Lower leg skin (tissue), 3 donors: ENCODE data around the gene RXRA.

Experiments
- CTCF ChIP-seq, 3 donors: fragments of 450-650 bp; IDR thresholded peaks; one replicate each; pipeline ENCODE4 v1.5.1; 2016; ENCODE audit warnings: antibody characterized with exemption in 3 of 3, mild to moderate bottlenecking in 3 of 3, moderate library complexity in 2 of 3
- POLR2A ChIP-seq, 2 donors: fragments of 450-650 bp; IDR thresholded peaks; one replicate each; pipeline ENCODE4 v1.6.1; 2016 to 2017; ENCODE audit warnings: antibody characterized with exemption in 2 of 2, mild to moderate bottlenecking in 1 of 2, moderate library complexity in 1 of 2

GRCh38 chr9:134303601-134304000 lies 22.7 kb upstream of the RXRA start:
- no peak for TF ChIP-seq CTCF (IDR thresholded peaks at IDR 0.05)
- no peak for TF ChIP-seq POLR2A (IDR thresholded peaks at IDR 0.05)
